ENCODE data around the gene CD96. TPM values are rescaled to one million over a fixed set of nuclear protein-coding genes. Genes with fewer than 3 reads are reported as not detected.

CD96 gene
- total RNA-seq, 1 experiment from 2014 or later: not detected

- Histone ChIP-seq H2BK12ac (ENCODE audit: insufficient read length, low read depth, low read length) (no peak overlapping the region), H3K27ac (ENCODE audit: insufficient read length, low read depth, low read length) (no peak overlapping the region), H3T11ph (ENCODE audit: low read length) (no peak overlapping the region), H2AK5ac (ENCODE audit: insufficient read length, low read length) (no peak overlapping the region), H2AFZ (ENCODE audit: low read length) (no peak overlapping the region), H3K23ac (ENCODE audit: insufficient read length, low read depth, low read length) (no peak overlapping the region), H2BK5ac (ENCODE audit: insufficient read length, low read length) (no peak overlapping the region), H3K4me2 (ENCODE audit: insufficient read depth, insufficient read length, low read length) (no peak overlapping the region), H3K27me3 (ENCODE audit: insufficient read depth, low read length) (no peaks in the 10 kb centered on the region), H4K20me1 (ENCODE audit: control insufficient read depth, insufficient read depth, insufficient read length) (no peaks in the 10 kb centered on the region), H3K18ac (ENCODE audit: insufficient read length, low read depth, low read length) (no peak overlapping the region), H3K9me3 (ENCODE audit: control insufficient read depth, low read depth, low read length) (no peaks in the 10 kb centered on the region), H3K9ac (ENCODE audit: extremely low read depth, insufficient read length, low read length) (no peak overlapping the region), H2BK20ac (ENCODE audit: low read depth, low read length, poor library complexity, severe bottlenecking) (no peak overlapping the region), H4K8ac (replicated peaks; ENCODE audit: insufficient read length, low read depth, low read length) (no peak overlapping the region), H3K79me2 (ENCODE audit: insufficient read depth, low read length) (no peaks in the 10 kb centered on the region), H4K91ac (ENCODE audit: insufficient read length, low read depth, low read length) (no peak overlapping the region), H3K4ac (ENCODE audit: low read depth, low read length) (no peak overlapping the region), H3K56ac (ENCODE audit: insufficient read length, low read depth, low read length) (no peak overlapping the region), H3K14ac (ENCODE audit: insufficient read depth, low read length) (no peak overlapping the region), H2BK15ac (ENCODE audit: low read depth, low read length) (no peak overlapping the region), H3K23me2 (ENCODE audit: insufficient read length, low read depth, low read length, poor library complexity, severe bottlenecking) (no peaks in the 10 kb centered on the region), H2BK120ac (ENCODE audit: low read depth, low read length, poor library complexity, severe bottlenecking) (no peak overlapping the region), H3K79me1 (ENCODE audit: insufficient read depth, low read depth, low read length, poor library complexity, severe bottlenecking) (no peaks in the 10 kb centered on the region), H3K4me1 (ENCODE audit: insufficient read depth, low read length) (no peaks in the 10 kb centered on the region), H4K5ac (ENCODE audit: insufficient read length, low read depth, low read length) (no peak overlapping the region)
- Mint-ChIP-seq H3K27me3 (ENCODE audit: low read depth) (no peaks in the 10 kb centered on the region), H3K27ac (no peak overlapping the region), H3K36me3 (ENCODE audit: insufficient read depth in 1 of 3, low read depth in 3 of 3) (peaks cover 0 to 9% (median 3%) of the 10 kb centered on the region in 3 experiments; a peak in 5 of 7 replicates), H3K4me1 (no peaks in the 10 kb centered on the region), H3K9me3 (peaks cover 11 to 16% of the 10 kb centered on the region in 2 experiments), H3K4me3 (no peak overlapping the region)
- TF ChIP-seq, protein P1, sequence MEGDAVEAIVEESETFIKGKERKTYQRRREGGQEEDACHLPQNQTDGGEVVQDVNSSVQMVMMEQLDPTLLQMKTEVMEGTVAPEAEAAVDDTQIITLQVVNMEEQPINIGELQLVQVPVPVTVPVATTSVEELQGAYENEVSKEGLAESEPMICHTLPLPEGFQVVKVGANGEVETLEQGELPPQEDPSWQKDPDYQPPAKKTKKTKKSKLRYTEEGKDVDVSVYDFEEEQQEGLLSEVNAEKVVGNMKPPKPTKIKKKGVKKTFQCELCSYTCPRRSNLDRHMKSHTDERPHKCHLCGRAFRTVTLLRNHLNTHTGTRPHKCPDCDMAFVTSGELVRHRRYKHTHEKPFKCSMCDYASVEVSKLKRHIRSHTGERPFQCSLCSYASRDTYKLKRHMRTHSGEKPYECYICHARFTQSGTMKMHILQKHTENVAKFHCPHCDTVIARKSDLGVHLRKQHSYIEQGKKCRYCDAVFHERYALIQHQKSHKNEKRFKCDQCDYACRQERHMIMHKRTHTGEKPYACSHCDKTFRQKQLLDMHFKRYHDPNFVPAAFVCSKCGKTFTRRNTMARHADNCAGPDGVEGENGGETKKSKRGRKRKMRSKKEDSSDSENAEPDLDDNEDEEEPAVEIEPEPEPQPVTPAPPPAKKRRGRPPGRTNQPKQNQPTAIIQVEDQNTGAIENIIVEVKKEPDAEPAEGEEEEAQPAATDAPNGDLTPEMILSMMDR (conservative IDR thresholded peaks at IDR 0.05): no peak
- no peak for DNase-seq
- WGBS (ENCODE audit: extremely low coverage, insufficient read length, low lambda C conversion rate): no CpG with 5 or more reads among the region's 5 CpGs
Observed at GRCh38 chr3:111617912-111618601, 76.1 kb downstream of the CD96 start.
